GM21528 (cell line): ENCODE results near the gene SLC5A3.
A peak's percentile ranks its signal among the peaks of the same experiment; 100 is the strongest.

ENCODE experiments used
- ATAC-seq: cut with Tn5 transposase; IDR thresholded peaks from one replicate; pipeline ENCODE4 v1.9.1; 2021; ENCODE audit warnings: mild to moderate bottlenecking, moderate library complexity; ENCODE audit not compliant: unreplicated experiment, low FRiP score

Gene SLC5A3

DNA sequence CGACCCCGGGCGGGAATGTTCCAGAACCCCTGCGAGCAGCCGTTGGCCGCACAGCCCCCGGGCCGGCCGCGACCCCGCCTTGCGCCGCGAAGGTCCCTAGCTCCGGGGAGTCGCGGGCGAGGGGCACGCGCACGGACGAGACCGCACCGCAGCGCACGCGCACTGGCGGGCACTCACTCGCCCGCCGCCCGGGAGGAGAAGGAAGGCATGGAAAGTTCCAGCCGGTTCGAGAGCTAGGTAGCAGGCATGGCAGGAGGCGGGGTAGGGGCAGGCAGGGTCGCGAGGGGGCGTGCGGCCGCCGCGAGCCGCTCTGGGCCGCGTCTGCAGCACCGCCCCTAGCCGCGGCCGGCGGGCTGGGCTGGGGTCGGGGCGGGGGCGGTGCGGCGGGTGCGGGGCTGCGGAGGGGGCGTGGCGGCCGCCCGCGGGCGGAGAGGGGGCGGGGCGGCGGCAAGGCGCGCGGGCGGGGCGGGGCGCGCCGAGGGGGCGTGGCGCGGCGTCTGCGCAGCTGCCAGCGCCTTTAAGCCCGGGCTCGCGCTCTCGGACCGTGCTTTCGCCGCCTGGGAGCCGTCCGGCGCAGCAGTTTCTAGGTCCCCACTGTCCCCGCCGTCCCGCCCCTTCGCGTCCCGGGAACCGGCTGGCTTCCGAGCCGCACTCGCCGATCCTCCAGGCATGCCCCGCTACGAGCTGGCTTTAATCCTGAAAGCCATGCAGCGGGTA is at the start of gene SLC5A3, which contains the start of gene MRPS6:
SLC5A3 (plus strand) TSS at position 547 of the 717 bp plus-strand sequence. CDS start 21,621 bp downstream, outside the sequence.
MRPS6 (plus strand) TSS at position 547 of the 717 bp plus-strand sequence; CDS start at position 670, 123 bp downstream.
- ATAC-seq = peak; percentile 76

DNA sequence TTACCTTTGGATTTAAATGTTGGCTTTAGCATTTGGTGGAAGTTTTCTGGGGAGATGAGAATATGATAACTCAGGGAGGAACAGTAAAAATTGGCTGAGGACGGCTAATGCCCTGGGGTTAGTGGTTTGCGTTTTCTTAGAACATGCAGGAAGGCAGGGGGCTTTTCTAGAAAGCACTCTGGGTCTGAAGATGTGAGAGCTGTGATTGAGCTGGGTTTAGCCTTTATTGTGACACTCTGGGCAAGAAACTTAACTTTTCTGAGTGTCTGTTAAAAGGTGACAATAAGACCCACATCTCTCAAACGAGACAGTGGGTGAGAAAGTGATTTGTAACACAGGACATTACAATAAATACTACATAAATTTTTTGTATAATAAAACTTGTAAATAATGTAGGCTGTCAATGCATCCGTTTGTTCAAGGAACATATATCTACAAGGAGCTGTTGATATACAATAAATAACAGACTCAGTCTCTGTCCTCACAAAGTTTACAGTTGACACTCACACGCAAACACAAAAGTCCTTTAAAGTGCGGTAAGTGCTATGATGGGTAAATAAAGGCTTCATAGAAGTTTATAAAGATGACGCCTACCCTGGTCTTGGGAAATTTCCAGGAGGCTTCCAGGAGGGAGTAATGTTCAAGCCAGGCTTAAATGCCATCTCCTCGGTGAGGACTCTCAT is 49.5 kb upstream of the SLC5A3 start:
- no peak for ATAC-seq

DNA sequence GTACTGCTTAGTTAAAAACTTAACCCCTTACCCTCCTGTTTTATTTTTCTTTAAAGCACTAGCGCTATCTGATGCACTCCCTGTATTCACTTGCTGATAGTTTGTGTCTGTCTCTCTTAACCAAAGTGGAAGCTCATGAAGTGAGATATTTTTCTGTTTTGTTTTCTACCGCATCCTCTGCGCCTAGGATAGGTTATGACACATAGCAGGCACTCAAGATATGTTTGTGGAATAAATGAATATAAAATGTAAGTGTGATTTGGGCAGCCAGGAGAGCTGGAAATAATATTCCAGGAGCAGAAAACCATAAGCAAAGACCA is 49.0 kb upstream of the SLC5A3 start:
- no peak for ATAC-seq

DNA sequence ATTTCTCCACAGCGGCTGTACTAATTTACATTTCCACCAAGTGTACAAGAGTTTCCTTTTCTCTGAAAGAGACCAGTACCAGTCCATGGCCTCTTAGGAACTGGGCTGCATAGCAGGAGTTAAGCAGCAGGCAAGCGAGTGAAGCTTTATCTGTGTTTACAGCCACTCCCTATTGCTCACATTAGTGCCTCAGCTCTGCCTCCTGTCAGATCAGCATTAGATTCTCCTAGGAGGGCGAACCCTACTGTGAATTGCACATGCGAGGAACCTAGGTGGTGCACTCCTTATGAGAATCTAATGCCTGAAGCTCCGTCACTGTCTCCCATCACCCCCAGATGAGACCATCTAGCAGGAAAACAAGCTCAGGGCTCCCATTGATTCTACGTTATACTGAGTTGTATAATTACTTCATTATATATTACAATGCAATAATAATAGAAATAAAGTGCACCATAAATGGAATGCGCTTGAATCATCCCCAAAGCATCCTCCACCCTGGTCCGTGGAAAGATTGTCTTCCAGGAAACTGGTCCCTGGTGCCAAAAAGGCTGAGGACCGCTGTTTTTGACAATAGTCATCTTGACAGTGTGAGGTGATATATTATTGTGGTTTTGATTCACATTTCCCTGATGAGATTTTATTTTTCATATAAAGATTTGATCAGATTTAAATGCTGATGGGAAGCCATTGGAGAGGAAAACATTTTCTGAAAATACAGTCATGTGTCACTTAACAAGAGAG is 45.5 kb upstream of the SLC5A3 start:
- ATAC-seq = no peak

DNA sequence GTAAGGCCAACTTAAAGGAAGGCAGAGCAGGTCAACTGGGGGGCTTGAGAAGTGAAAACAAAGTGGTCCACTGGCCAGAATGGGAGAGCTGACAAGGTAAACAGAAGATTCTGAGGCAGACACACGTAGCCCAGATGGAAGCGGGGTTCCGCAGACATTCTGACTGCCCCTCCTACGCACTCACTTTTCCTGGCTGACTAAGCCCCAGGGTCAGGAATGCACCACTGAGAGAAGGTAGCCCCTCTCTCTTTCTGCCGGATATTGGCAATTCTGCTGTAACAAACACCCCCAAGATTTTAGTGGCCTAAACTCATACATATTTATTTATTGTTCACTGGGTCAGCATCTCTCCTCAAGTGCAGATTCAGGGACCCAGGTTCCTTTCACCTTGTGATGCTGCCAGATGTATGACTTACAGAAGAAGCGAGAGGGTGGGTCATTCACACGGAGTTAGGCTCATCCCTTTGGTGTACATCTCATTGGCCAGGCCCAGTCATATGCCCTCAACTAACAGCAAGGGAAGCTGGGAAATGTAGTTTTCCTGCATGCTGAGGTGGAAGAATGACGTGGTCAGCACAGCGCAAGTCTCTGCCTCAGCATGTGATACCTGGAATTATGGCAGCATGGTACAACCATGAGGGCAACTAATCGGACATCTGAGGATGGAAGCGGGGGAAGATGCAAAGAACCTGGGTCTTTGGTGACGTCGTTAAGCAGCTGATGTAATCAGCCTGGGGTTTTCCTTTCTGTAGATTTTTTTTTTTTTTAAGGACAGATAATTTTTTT is 43.4 kb upstream of the SLC5A3 start:
- ATAC-seq = peak; percentile 65

DNA sequence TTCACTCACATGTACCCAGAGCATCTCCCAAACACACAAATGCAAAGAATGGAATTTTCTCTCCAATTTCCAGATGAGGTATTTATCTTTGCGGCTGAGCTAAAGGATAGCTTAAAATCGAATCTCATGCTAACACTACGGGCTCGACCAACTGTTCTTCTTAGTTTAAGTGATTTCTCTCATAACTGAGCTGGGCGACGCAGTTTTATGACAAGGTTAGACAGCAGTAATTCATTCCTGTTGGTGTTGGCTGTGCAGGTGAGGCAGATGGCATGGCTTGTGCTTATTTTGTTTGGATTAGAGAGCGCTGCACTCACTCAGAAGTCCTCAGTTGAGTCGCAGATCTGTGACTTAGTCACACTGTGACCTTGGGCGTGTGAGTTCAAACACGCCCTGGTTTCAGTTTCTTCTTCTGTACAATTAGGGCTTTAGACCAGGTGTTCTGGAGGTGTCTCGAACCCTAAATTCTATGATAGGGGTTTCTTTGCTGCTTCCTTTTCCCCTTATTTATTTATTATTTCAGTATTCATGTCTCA is 41.5 kb upstream of the SLC5A3 start:
- ATAC-seq = no peak

DNA sequence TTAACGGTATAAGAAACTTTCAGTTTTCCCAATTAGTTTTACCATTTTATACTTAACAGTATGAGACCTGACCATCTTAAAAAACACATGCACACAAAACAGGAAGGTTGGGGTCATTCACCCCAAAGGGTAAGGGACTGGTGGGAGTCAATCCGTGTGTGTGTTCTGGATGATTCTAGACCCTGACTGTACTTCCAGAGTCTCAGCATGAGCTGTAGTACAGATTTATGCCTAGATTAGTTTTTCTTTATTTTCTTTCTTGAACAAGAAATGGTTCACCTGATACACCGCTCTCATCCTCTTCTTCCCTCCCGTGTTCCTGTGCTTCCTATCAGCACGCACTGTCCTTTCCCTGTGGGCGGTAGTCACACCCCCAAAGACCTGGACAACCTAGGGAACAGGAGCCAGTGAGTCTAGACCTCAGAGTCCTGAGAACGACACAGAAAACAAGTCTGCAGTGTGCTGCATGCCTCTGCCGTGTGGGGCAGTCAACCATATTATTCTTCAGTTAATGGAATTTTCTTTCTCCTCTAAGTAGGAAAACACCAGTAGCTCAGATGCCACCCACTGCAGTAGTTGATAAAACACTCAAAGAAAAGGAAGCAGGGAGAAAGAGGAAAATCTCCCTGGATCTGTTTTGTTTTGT is 38.9 kb upstream of the SLC5A3 start:
- ATAC-seq = no peak

DNA sequence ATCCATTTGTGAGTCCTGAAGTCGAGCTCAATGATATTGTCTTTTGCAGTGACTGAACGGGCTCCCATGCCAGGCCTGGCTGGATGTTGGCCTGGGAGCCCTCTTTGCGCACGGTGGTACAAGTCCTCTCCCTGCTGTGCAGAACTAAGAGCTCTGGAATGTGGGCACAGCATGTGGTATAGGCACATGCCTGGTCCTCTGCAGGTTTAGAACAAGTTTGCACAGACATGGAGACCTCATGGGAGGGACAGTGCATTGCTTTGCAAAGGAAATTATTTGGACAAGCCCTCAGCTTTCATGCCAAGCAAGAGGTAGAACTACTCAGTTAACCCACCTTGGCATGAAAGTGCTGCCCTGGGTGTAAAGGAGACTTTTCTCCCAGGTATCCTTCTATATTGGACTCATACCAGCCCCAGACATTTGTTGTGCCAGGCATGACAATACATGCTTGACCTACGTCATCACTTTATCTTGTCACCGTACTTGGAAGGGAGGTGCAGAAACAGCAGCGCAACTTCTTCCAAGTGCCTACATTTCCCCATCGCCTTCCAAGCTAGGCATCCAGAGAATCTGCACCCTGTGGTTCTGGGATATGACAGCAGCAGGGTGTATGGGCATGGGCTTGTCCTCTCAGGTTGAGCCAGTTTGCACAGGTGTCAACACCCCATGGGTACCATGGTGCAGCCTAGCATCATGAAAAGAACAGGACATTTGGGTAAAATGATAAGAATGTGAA is 37.6 kb upstream of the SLC5A3 start:
- no peak for ATAC-seq

DNA sequence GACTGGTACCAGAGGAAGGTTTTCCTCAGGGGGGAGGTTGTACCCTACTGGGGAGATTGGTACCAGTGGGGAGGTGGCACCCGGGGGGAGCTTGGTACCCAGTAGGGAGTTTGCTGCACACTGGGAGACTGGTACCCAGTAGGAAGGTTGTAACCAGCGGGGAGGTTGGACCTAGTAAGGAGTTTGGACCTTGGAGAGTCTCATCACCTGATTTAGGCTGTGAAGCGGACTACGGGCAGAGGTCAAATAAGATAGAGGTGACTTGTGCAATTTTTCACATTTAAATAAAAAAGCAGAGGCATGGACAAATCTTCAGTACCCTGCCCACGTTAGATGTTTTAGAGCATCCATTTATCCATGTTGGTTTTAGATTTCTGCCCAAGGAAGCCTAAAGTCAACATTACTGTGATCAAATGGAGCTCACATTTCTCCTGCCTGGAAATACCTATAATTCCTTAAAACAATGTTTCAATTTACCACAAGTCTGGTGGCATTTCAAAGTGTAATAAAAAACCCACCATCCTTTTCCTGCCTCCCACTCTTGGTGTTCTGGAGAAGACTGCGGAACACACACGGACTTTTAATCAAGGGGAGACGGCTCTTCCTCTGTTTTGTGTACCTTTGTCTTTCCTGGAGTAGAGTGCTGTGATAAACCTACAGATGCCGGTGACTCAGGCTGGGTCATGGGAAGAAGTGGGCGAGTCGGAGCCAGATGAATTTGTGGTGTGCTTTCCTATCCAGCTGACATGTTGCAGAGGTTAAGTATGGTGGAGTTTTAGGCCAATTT is 36.2 kb upstream of the SLC5A3 start:
- no peak for ATAC-seq

DNA sequence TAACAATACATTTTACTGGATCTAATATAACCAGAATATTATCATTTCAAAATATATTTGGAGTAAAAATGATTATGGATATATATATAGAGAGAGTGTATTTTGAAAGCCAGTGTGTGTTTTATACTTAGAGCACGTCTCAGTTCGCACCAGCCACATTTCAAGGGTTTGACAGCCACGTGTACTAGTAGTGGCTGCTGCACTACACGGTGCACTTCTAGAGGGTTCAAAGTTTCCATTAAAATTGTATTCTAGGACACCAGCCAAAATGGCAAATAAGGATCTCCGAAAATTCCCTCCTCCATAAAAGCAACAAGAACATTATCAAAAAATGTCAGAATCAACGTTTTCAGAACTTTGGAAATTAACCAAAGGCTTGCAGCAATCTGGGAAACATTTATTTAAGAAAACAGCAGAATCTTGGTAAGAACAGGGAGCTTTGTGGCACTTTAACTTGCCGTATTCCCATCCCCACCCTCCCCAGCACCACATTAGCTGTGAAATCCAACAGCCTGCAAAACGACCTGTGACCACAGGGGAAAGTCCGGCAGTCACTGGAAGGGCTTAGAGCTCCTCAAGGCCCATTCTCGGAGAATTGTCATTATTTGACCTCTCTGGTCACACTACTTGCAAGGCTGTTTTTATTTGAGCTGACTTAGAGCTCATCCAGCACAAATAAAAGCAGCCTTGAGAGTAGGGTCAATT is 33.5 kb upstream of the SLC5A3 start:
- no peak for ATAC-seq

DNA sequence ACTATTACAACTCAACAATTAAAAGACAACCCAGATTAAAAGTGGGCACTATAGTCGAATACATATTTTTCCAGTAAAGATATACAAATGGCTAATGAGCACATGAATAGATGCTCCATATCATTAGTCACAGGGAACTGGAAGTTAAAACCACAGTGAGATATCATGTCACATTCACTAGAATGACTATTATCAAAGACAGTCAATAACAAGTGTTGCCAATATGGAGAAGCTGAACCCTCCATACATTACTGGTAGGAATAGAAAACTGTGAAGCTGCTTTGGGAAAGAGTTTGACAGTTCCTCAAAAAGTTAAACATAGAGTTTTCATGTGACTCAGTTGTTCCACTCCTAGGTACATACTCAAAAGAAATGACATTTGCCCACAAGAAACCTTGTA is 30.6 kb upstream of the SLC5A3 start:
- no peak for ATAC-seq

DNA sequence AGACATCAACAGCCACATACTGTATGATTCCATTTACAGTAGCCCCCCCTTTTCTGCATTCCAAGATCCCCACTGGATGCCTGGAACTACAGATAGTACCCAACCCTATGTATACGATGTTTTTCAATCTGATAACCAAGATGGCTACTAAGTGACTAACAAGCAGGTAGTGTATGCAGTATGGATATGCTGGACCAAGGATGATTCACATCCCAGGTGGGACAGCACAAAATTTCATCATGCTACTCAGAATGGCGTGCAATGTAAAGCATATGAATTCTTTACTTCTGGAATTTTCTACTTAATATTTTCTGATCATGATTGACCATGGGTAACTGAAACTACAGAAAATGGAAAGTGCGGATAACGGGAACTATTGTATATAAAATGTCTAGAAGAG is 30.0 kb upstream of the SLC5A3 start:
- no peak for ATAC-seq

DNA sequence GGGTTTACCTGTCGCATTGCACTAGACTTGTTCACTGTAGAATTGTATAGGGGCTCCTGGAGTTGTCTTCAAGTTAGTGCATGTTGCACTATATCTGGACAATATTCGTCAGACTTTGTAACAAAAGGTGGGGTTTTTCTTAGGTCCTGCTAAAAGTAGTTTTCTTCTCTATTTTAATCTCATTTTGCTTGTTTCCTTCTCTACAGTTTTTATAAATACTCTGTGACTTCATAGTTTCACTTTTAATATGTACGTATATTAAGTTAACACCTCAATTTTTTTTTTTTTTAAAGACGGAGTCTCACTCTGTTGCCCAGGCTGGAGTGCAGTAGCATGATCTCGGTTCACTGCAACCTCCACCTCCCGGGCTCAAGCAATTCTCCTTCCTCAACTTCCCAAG is 26.5 kb upstream of the SLC5A3 start:
- no peak for ATAC-seq

DNA sequence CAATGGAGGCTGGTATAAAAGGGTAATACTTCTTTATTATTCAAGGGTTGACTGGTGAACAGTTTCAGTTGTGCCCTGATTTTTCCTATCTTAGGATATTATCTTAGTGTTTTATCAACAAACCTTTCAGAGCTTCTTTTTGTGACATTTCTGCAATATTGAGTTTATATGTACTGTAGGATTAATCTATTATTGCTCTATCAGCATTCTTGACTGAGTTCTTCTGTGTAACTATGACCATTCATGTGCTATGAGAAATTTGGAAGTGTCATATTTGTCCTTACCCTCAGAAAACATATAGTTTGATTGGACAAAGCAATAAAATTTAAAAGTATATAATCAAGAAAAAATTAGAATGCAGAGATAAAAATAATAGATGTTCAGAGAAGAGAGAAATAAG is 25.5 kb upstream of the SLC5A3 start:
- ATAC-seq = no peak

DNA sequence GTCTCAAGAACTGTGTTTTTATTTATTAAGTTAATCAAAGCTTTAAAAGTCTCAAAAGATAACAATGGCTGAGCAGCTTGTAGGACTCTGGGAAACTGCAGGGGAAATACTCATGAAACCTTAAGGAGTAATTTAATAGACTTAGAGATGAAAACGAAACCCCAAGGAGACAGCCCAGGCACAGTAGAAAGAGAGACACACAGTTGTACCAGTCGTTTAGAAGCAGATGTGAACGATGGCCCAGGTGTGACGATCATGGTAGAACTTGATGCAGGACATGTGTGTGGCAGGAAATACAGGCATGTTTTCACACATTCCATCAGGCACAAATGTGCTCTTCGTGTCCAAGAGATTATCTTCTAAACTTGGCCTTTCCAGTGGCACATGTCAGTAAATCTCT is 21.2 kb upstream of the SLC5A3 start:
- ATAC-seq = no peak

DNA sequence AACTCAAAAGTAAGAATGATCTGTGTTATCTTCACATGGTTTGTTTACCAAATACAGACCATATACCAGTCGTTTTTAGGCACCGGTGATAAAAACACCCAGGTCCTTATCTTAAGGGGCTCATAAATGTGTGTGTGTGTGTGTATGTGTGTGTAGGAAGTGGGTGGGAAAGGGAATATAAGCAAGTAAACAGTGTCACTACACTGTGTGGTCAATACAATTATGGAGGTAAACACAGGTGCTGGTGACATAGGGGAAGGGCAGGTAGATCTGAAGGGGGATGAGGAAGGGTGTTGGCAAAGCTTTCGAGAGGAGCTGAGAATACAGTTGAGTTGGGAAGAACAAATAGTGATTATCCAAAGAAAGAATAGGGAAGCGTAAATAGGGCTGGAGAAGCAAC is 19.1 kb upstream of the SLC5A3 start:
- ATAC-seq = no peak

DNA sequence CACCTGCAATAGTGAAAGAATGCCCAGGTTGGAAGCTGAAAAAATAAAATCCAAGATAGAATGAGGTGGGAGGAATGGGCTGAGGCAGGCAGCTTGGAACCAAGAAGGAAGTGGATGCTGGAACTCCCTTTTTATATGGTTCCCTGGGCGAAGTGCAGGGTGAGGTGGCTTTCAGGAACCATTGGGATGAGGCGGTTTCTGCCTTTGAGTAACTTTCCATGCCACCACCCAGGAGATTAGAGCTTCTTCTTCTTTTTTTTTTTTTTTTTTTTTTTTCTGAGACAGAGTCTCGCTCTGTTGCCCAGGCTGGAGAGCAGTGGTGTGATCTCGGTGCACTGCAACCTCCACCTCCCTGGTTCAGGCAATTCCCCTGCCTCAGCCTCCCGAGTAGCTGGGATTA is 17.8 kb upstream of the SLC5A3 start:
- no peak for ATAC-seq

DNA sequence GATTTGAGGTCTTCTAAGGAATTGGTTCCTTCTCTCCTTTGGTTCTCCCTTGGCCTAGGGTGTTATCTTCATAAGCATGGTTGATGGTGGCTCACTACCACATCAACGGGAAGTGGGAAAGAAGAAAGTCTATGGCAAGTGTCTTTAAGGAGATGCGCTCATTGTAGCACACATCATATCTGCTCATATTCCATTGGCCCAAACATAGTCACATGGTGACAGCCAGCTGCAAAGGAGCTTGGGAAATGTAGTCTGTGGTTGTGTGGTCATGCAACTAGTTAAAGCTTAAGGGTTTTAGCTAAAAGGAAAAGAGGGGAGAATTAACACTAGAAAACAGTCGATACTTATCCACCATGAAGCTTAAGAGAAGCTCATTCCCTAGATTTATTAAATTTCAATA is 11.4 kb upstream of the SLC5A3 start:
- no peak for ATAC-seq
